ENCODE results near the gene STON1.
"Not testable (repeated sequence)": the region's sequence is repeated elsewhere in the genome, so short reads cannot be mapped to it uniquely, and the experiment has no call there.

STON1 gene

DNA sequence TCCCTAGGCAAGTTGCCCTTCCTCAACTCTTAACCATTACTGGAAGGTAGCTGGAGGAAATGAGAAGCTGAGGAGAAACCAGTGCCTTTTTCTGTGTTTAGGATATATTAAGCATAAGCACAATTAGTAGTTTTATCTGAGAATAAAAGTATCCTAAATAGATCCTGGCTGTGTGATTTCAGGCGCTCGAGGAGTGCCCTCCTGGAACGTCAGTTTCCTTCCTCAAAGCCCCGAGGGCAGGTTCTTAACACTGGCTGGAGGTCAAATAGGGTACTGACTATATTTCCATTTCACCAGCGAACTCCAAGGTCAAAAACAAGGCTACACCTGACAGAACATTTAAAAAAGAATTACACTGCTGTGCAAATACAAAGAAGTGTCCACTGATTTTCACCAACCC, 1.5 kb upstream of the STON1 start:
- DNase-seq, result no peak

DNA sequence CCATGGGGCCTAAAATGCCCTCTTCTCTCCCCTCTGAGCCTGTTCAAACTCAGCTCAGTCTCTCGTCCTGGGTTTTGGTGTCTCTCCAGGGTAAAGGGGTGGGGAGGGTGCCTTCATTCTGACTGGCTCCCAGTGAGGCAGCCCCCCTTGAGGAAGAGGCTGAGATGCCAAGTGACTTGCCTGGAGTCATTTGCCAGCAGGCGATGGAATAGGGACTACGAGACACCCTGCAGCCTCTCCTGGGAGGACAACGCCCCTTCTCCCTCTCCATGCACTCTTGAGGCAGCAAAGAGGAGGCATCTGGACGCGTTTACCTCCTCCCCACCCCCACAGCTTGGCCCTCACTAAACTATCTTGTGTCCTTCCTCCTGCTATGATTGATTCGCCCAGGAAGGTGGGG, 760 bp upstream of the STON1 start:
- no peak for DNase-seq

DNA sequence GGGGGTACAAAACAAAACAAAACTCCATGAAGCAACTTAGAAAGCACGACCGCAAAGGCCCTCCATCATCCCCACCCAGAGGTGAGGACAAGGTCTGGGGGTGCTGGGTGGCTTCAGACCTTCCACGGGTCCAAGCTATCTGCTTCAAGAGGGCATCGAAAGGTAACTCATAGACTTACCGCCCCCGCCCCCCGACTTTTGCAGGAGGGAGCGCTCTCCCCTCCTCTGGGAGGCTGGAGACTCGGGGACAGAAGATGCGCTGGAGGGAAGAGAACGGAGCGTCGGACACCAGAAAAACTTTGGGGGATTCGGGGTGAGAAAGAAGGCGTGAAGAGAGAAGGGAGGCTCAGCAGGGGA, 300 bp upstream of the STON1 start:
- DNase-seq, result no peak

DNA sequence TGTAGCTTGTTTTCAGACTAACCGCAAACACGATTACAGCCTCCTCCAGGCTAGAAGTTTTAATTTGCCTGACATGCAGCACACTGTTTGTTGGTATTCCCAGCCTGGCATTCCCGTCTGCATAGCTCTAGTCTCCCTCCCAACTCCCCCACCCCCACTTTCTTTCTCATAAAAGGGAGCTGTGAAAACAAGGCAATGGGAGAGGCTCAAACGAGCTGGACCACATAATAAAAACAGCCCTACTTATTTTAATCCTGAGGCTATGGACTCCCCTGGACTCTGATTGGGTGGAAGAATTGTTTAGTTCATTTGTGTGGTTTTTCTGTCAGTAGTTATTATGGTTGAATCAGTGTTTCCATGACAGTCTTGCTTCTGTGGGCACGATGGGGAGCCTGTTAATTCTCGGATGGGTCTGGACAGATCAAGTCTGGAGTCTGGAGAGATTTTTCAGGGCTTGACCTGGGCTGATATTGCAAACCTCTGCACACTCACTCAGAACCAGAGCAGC, 1.2 kb downstream of the STON1 start:
- DNase-seq, result peak in 11 of 51 donors; percentile 1 to 42 (median 11)

DNA sequence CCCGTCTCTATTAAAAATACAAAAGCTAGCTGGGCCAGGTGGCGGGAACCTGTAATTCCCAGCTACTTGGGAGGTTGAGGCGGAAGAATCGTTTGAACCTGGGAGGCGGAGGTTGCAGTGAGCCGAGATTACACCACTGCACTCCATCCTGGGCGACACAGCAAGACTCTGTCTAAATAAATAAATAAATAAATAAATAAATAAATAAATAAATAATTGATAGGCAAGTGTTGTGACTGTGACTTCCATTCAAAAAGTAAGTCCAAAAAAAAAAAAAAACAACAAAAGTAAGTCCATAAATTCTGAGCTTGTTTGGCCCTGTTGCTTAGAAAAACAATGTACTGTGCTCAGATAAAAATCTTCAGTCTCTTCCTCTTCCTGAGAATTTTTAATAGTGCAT, 2.2 kb downstream of the STON1 start:
- DNase-seq, result no peak

DNA sequence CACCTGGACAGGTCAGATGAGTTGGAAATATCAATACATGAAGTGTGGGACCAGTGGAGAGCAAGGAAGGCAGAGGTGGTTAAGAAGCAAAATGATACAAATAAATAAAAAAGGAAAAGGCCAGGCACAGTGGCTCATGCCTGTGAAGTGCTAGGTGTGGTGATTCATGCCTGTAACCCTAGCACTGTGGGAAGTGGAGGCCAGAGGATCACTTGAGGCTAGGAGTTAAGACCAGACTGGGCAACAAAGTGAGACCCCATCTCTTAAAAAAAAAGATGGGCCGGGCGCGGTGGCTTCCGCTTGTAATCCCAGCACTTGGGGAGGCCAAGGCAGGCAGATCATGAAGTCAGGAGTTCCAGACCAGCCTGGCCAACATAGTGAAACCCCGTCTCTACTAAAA, 2.9 kb downstream of the STON1 start:
- DNase-seq, result no peak

DNA sequence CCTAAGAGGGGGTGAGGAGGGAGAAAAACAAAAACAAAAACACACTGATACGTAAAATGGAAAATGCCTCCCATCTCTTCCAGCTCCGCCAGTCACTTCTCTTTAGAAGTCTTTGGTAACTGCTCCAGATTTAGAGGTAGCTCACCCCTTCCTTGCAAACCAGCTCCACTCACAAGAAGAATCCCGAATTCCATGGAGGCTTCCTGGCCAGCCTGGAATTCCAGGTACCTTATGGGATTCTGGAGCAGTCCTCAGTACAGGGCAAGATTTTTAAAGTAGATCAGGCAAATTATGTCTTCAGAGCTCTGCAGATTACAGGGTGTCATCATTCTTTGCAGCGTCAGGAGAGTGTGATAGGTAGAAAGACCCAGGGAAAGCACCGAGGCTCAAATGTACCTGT, 4.8 kb downstream of the STON1 start:
- no peak for DNase-seq

DNA sequence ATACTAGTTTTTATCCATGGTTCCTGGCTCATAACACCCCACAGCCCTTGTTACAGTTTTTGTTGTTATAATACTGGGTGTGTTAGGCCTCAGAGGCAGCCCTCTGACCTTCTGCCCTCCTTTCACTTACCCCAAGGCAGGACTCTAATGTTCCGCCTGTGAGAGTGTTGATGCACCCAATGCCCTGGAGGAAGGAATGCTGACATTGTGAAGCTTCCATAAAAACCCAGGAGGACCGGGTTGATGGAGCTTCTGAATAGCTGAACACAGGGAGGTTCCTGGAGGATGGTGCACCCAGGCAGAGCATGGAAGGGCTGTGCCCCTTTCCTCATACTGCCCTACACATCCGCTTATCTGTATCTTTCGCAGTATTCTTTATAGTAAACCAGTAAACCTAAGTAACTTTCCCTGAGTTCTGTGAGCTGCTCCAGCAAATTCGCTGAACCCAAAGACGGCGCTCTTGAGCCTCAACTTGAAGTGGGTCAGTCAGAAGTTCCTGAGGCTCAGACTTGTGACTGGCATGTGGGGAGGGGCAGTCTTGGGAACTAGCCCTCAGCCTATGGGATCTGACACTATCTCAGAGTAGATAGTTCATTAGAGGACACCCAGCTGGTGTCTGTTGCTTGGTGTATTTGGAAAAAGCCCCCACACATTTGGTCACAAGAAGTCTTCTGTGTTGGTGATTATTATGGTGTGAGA, 10.4 kb downstream of the STON1 start:
- DNase-seq, result no peak

DNA sequence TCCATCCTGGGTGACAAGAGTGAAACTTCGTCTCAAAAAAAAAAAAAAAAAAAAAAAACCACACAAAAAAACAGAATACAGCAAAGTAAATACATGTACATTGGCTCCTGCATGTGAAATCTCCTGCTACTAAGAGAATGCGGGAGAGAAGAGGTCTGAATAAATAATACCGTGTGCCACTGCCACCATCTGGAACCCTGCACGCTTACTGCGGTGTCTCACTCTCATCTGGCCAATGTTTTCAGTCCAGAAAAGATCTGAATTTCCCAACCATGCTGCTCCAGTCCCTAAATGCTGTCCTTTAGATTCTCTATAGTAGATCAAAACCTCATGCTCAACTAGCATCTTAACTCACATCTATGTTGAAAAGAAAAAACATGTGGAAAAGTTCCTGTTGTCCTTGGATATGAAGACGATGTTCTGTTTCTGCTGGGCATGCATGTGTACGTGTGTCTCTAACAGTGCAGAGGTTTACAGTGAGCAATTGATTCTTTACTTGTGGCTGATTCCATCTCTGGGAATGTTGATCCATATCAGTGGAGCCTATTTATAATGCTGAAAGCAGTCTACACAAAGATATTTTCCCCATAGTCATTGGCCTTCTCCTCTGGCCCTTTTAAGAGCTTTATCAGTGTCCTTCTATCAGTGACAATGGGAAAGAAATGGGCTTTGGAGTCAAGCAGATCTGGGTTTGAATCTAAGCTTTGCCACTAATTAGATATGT, 11.9 kb downstream of the STON1 start:
- DNase-seq, result no peak

DNA sequence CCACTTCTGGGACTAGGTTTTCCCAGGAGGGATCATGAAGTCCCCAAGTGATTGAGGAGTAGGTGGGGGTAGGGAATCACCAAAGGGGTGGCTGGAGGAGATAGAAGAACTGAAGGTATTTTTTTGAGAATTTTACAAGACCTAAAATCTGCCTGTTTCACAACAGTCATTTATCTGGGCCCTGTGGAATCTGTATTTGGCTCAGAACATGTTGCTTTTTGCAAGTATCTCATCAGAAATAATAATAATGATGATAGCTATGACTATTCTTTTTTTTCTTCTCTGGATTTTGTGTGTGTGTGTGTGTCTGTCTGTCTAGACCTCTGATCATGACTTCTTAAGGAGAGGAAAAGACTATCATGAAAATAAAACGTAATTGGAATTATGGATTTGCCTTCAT, 13.9 kb downstream of the STON1 start:
- no peak for DNase-seq

DNA sequence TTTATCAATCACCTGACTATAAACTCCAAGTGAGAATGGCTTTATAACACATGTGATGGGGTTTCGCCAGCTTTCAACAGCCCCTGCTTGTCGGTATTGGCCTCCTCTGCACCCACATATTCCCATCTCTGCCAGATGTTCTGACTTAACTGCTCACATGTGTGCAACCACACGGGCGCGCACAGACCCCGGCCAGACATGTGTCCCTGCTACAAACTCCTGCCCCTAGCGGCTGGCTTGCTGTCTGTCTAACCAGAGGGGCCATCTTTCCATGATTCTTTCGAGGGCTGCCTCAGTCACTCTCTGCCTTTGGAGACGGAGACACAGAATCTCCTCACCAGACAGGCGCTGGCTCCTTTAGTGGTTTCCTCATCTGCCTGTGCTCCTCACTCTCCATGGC, 15.3 kb downstream of the STON1 start:
- no peak for DNase-seq

DNA sequence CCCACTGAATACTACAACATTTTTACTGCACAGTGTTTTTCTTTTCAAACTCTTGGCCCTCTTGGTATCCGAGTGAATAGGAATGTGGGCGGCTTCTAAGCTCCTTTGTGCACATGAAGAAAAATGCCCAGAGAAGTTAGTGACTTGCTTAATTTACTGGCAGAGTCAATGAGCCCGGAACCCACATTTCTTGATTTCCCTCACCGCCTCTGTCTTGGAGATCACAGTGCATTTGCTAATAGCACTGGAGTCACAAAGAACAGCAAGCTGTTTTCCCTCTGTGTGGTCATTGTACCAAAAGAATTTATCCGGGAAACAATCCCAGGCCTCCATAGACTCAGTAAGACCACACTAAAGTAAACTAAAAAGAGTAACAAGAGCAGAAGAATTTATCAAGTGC, 18.9 kb downstream of the STON1 start:
- peak in 14 of 51 donors; percentile 10 to 70 (median 30) for DNase-seq

DNA sequence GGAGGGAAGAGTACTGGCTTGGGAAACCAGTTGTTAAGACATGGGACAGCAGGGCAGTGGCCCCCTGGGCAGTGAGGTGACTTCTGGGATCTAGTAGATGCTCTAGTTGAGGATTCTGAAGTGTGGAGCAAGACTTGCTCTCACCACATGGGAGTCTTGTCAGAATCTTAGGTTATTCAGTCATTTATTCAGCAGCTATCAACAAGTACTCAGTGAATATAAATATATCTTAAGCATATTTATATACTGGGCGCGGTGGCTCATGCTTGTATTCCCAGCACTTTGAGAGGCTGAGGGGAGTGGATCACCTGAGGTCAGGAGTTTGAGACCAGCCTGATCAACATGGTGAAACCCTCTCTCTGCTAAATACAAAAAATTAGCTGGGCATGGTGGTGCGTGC, 20.0 kb downstream of the STON1 start:
- DNase-seq, result no peak

DNA sequence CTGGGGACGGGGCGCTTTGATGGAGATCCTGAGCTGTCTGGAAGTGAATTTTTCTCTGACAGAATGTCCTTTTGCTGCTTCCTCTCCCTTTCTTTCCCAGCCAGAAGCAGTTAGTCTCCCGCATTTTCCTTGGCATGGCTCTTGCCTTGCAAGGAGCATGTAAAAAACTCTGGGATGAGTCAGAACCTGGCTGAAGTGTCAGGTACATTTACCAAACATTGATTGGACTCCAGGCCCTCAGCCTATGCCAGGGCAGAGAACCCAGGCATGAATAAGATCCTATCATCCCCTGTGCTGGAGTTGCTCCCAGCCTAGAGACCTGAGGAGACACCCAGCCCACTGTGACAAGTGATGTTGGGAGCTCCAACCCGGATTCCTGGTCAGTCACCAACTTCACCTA, 21.6 kb downstream of the STON1 start:
- DNase-seq, result peak in 1 of 51 donors; percentile 27

DNA sequence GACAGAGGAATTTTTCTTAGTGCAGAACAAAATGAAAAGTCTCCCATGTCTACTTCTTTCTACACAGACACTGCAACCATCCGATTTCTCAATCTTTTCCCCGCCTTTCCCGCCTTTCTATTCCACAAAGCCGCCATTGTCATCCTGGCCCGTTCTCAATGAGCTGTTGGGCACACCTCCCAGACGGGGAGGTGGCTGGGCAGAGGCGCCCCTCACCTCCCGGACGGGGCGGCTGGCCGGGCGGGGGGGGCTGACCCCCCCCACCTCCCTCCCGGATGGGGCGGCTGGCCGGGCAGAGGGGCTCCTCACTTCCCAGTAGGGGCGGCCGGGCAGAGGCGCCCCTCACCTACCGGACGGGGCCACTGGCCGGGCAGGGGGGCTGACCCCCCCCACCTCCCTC, 25.1 kb downstream of the STON1 start:
- DNase-seq, result not testable (repeated sequence)

DNA sequence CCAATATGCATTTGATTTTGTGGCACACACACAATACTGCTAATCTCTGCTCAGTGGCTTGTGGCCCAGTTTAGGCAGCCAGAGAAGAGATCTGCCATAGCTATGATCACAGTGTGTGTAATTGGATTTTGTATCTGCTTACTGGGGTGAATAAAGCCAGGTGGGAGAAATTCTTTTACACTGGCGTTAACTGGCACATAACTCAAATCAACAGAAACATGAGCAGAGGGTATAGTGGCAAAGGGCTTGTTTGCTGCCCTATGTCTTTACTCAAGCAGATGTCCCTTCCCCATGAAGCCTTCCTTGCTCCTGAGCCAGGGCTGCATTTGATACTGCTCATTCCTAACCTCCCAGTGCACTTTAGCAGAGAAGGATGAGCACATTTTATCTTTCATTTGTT, 28.5 kb downstream of the STON1 start:
- no peak for DNase-seq

DNA sequence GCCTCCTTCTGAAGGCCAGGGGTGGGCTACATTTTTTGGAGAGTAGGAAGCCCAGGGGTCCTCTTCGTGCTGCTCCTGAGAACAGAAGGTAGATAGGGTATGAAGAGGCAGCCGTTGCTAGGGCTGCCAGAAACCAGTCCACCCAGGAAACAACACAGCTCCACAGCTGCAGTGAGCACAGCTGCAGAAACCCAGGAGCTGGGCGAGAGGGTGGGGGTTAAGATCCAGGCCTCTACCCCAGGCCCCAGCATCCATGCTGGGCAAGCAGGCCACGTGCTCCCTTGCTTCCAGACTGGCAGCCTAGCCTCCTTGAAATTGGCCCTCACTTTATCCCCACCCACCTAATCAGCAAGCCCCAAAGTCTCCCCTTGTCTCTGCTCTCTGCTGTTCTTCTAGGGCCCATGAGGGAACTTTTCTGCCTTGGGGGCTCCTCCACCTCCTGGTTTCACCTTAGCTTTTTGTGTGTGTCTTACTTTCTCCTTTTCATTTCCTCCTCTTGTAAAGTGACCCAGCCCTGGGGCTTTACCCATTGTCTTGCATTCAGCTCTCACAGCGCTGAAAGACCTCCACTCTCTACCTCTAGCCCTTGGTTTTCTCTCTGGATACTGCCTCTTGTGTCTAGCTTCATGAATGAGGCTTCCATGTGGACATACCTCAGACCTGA, 30.7 kb downstream of the STON1 start:
- DNase-seq, result peak in 32 of 51 donors; percentile 8 to 70 (median 30)

DNA sequence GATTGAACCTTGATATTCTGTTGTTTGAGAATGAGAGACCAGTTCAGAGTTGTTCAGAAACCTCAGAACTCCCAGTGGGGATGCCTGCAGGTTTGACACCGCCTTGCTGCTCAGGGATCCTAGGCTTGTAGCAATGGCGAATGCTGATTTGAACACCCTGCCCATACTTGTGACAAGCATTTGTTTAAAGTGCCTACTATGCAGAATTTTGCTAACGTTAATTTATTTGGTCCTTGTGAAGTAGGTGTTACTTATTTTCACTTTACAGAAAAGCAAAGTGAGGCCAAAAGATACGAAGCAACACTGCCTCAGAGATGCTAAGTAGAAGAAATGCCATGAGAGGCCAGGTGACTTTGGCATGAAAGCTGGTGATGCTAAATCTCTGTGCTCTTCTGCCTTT, 32.3 kb downstream of the STON1 start:
- DNase-seq, result no peak

DNA sequence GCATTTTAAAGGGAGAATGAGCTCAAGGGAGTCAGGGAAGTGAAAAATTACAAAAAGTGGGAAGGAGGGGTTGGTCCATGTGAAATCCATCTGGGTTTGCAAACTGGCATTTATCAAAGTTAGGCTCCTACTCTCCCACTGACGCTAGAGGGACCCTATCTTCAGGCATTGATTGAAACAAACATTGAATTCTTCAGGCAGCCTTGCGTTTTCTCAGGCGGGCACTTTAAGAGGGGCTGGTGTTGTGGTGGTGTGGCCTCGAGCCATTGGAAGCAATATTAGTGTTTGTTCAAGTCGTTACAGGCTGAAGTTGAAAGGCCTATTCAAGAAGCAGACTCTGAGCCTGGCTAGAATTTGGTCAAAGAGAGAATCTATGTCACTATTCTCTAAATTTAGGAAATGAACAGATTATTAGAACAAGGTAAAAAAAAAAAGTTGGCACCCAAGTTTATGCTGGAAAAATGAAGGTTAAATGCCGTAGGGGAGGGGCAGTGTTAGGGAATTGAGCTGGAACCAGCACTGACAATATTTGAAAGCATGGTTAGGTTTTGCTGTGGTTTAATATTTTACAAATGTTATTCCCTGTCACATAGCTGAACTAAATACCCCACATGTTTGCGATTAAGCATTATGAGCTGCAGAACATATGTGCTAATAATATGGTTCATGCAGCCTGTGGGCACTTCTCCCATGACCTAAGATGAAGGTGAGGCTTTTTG, 36.8 kb downstream of the STON1 start:
- peak in 8 of 51 donors; percentile 3 to 26 (median 16) for DNase-seq

DNA sequence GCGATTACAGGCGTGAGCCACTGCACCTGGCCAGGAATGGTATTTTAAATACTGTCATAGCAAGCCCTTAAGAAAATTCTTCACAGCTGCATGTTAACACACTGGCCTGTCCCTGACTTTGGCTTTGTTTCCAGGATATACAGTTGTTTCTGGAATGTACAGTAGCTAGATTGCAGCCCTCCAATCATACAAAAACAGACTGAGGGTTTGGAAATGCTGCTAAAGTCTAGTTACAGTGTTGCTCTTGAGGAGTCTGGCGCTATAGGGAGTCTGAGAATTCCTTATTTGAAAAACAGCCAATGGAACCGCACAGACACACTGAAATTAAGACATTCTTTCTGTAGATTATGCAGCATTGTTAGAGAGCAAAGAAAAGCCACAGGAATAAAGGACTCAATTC, 37.7 kb downstream of the STON1 start:
- no peak for DNase-seq

DNA sequence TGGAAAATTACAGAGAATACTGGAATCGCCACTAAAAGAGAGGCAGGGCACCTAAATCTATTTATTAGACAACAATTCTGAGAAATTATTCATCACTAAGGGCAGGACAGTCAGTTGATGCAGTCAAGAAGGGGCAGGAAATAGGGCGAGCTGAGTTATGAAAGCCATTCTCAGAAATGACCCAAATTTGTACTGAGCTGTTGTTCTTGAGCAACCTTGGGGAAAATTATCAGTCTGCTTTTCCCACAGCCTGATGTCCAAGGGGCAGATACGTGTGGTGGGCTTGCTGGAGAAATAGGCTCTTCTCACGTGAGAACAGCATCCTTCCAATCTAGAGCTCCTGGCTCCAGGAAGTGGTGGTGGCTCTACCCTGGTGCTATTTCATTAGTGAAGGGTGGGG, 38.6 kb downstream of the STON1 start:
- DNase-seq, result no peak

DNA sequence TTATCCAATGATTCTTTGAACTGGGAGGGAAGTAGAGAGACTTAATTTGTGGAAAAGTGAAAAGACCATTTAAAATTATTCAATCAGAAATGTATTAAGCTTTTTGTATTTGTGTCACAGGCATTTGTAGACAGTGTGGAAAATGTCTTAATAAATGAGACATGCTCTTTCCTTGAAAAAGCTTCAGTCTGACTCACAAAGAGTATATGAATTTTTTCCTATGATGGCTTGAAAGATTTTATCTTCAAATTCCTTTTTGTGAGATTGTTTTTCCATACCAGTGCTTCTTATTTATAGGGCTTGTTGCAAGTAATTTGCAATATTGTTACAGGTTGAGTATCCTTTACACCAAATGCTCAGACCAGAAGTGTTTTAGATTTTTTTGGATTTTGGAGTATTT, 39.5 kb downstream of the STON1 start:
- no peak for DNase-seq
